B cell (primary cell): ENCODE results near the gene CEACAM21. TPM values are rescaled to one million over a fixed set of nuclear protein-coding genes. Genes with fewer than 3 reads are reported as not detected.

Experiments used
- ATAC-seq: fragments of 200-7000 bp; cut with Tn5 transposase; one replicate; pipeline ENCODE4 v1.10.0; 2021; ENCODE audit warnings: low read depth, mild to moderate bottlenecking, moderate number of reproducible peaks, moderate library complexity
- CTCF ChIA-PET: fragments of 350-600 bp; sonication (Branson Sonifier 250); formaldehyde crosslinking; loops from one replicate; lab custom pipeline; 2021; ENCODE audit warnings: antibody characterized with exemption, inconsistent platforms; lab: Charles Lee
- POLR2A ChIA-PET: fragments of 350-600 bp; sonication (Branson Sonifier 250); formaldehyde crosslinking; loops from one replicate; lab custom pipeline; 2021; ENCODE audit warnings: antibody characterized with exemption; lab: Charles Lee
- DNase-seq: peaks from one replicate; pipeline ENCODE4 v3.0.0; 2013
- H2AFZ ChIP-seq: 2 replicates; pipeline ENCODE4 v1.6.1; 2012; ENCODE audit warnings: mild to moderate bottlenecking, low read depth, low read length; ENCODE audit not compliant: insufficient read depth, poor library complexity, severe bottlenecking
- H3K27ac ChIP-seq, 2 donors: 1 replicate in 1 of 2; 2 replicates in 1 of 2; pipeline ENCODE4 v1.5.1; 2012 to 2013; ENCODE audit warnings: low read length in 2 of 2, mild to moderate bottlenecking in 2 of 2, moderate library complexity in 1 of 2
- H3K27me3 ChIP-seq, 4 experiments: fragments of 200-600 bp in 1 of 4; sonication (generic) in 1 of 4; replicated peaks in 1 of 4; 1 replicate in 2 of 4; 2 replicates in 2 of 4; pipeline versions ENCODE4 v1.6.1 to v1.7.0; 2013 to 2016; ENCODE audit warnings: low read length in 3 of 4, mild to moderate bottlenecking in 2 of 4, mixed read lengths in 1 of 4, moderate library complexity in 1 of 4; ENCODE audit not compliant: insufficient read depth in 4 of 4, control insufficient read depth in 3 of 4; ENCODE audit errors: control extremely low read depth in 1 of 4
- H3K36me3 ChIP-seq, 2 experiments: replicated peaks in 1 of 2; 1 replicate in 1 of 2; 2 replicates in 1 of 2; pipeline versions ENCODE4 v1.6.1 to v1.7.1; 2013; ENCODE audit warnings: low read length in 1 of 2; ENCODE audit not compliant: insufficient read depth in 2 of 2, control insufficient read depth in 1 of 2; ENCODE audit errors: control extremely low read depth in 1 of 2, extremely low read depth in 1 of 2
- H3K4me1 ChIP-seq, 2 donors: fragments of 200-600 bp in 1 of 2; sonication (generic) in 1 of 2; 1 replicate in 1 of 2; 2 replicates in 1 of 2; pipeline versions ENCODE4 v1.5.1 to v1.6.1; 2013 to 2017; ENCODE audit warnings: low read length in 2 of 2; ENCODE audit not compliant: control insufficient read depth in 2 of 2, insufficient read depth in 2 of 2
- H3K4me2 ChIP-seq: replicated peaks from 2 replicates; pipeline ENCODE3; 2012; ENCODE audit warnings: mild to moderate bottlenecking, low read depth, low read length; ENCODE audit not compliant: poor library complexity, severe bottlenecking
- H3K4me3 ChIP-seq, 5 experiments: fragments of 200-600 bp in 1 of 5; sonication (generic) in 1 of 5; 1 replicate in 3 of 5; 2 replicates in 2 of 5; pipeline versions ENCODE4 v1.5.1 to v1.7.0; 2011 to 2016; ENCODE audit warnings: low read length in 4 of 5, mild to moderate bottlenecking in 4 of 5, low read depth in 2 of 5, control low read depth in 1 of 5, moderate library complexity in 1 of 5; ENCODE audit not compliant: insufficient read depth in 1 of 5; ENCODE audit errors: control extremely low read depth in 1 of 5, extremely low read depth in 1 of 5
- H3K79me2 ChIP-seq: fragments of 200-600 bp; sonication (generic); one replicate; pipeline ENCODE4 v1.6.0; 2016; ENCODE audit warnings: low read length; ENCODE audit not compliant: control insufficient read depth, insufficient read depth
- H3K9ac ChIP-seq: fragments of 200-600 bp; sonication (generic); 2 replicates; pipeline ENCODE4 v1.6.1; 2017; ENCODE audit warnings: mild to moderate bottlenecking, low read length, moderate library complexity
- H3K9me3 ChIP-seq, 3 donors: one replicate each; pipeline versions ENCODE4 v1.6.1 to v1.7.1; 2013; ENCODE audit warnings: low read length in 2 of 3; ENCODE audit not compliant: control insufficient read depth in 2 of 3, insufficient read depth in 1 of 3; ENCODE audit errors: control extremely low read depth in 1 of 3
- H4K20me1 ChIP-seq: 2 replicates; pipeline ENCODE4 v1.6.0; 2012; ENCODE audit warnings: mild to moderate bottlenecking, low read length; ENCODE audit not compliant: insufficient read depth, control insufficient read depth, poor library complexity, severe bottlenecking
- H3K27ac Mint-ChIP-seq: one replicate; pipeline ENCODE4 v1.8.0; 2021; ENCODE audit warnings: mixed read lengths
- H3K27me3 Mint-ChIP-seq: one replicate; pipeline ENCODE4 v1.8.0; 2021; ENCODE audit warnings: mixed read lengths
- H3K4me1 Mint-ChIP-seq: one replicate; pipeline ENCODE4 v1.8.0; 2021; ENCODE audit warnings: mixed read lengths
- H3K4me3 Mint-ChIP-seq: one replicate; pipeline ENCODE4 v1.8.0; 2021; ENCODE audit warnings: mixed read lengths
- H3K9me3 Mint-ChIP-seq: one replicate; pipeline ENCODE4 v1.8.0; 2022; ENCODE audit warnings: mixed read lengths; ENCODE audit not compliant: insufficient read depth
- EZH2 ChIP-seq: IDR thresholded peaks from 2 replicates; pipeline ENCODE4 v1.6.1; 2012; ENCODE audit warnings: borderline replicate concordance, low read depth, mild to moderate bottlenecking, moderate library complexity, low read length; ENCODE audit not compliant: insufficient read depth, poor library complexity, severe bottlenecking
- WGBS: methylation state at CpG from one replicate; pipeline ENCODE4 v1.1.5; 2013; ENCODE audit warnings: missing lambda C conversion rate; ENCODE audit not compliant: insufficient coverage; 5-methylcytosine and 5-hydroxymethylcytosine counted together
- intact Hi-C: fragments of 100-400 bp; cut with micrococcal nuclease; formaldehyde crosslinking; loops from one replicate; pipeline ENCODE4 v1.10.0; 2022
- polyA plus RNA-seq: library from polyadenylated mRNA; depleted of rRNA; stranded (reverse); fragments of >200 nt; gene quantifications from 2 replicates; pipeline ENCODE4 v1.2.3, GENCODE V29; 2012
- total RNA-seq, 2 donors: library from RNA; stranded (reverse); fragments of 120-200 nt in 1 of 2; gene quantifications; 1 replicate in 1 of 2; 2 replicates in 1 of 2; pipeline versions ENCODE4 v1.2.3 to v1.2.4, GENCODE V29; 2013 to 2022
- TF ChIP-seq, protein P1 (sequence below): fragments of 200-600 bp; IDR thresholded peaks from one replicate; pipeline ENCODE4 v1.8.0; 2022; ENCODE audit warnings: antibody characterized with exemption, mild to moderate bottlenecking

CEACAM21 gene
- total and polyA plus RNA-seq, 2 donors (not counting 1 experiment from before 2014, with no cell fraction given), result 18.9 to 27.3 TPM

DNA sequence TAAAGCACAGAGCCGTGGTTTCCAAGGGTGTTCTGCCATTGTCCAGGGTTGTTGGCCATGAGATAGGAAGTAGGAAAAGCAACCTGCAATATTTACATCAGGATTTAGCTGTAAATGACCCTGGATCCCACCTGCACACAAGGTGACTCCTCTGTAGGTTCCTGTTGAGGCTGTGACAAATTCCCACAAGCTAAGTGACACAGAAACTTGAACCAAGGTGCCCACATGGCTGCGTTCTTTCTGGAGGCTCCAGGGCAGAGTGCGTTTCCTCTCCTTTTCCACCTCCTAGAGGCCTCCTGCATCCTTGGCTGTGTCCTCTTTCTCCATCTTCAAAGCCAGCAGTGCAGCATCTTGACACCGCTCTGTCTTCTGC lies 11.9 kb downstream of the CEACAM21 start:
- no peak overlapping the region for H3K9ac ChIP-seq
- H3K79me2 ChIP-seq, result no peaks in the 10 kb centered on the region
- peaks cover 0 to 4% (median 0%) of the 10 kb centered on the region in 3 donors for H3K9me3 ChIP-seq
- no peak overlapping the region for H2AFZ ChIP-seq
- peaks cover 5% of the 10 kb centered on the region for H3K9me3 Mint-ChIP-seq
- no peaks in the 10 kb centered on the region for H3K4me1 Mint-ChIP-seq
- ATAC-seq (no peak), DNase-seq (no peak)
- no peaks in the 10 kb centered on the region for H4K20me1 ChIP-seq
- TF ChIP-seq EZH2, result no peak
- TF ChIP-seq, protein P1, sequence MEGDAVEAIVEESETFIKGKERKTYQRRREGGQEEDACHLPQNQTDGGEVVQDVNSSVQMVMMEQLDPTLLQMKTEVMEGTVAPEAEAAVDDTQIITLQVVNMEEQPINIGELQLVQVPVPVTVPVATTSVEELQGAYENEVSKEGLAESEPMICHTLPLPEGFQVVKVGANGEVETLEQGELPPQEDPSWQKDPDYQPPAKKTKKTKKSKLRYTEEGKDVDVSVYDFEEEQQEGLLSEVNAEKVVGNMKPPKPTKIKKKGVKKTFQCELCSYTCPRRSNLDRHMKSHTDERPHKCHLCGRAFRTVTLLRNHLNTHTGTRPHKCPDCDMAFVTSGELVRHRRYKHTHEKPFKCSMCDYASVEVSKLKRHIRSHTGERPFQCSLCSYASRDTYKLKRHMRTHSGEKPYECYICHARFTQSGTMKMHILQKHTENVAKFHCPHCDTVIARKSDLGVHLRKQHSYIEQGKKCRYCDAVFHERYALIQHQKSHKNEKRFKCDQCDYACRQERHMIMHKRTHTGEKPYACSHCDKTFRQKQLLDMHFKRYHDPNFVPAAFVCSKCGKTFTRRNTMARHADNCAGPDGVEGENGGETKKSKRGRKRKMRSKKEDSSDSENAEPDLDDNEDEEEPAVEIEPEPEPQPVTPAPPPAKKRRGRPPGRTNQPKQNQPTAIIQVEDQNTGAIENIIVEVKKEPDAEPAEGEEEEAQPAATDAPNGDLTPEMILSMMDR, result no peak
- H3K36me3 ChIP-seq, result peaks cover 0 to 33% of the 10 kb centered on the region in 2 experiments
- H3K4me1 ChIP-seq, result no peaks in the 10 kb centered on the region
- intact Hi-C loops, result no loop called here
- H3K4me3 Mint-ChIP-seq, result no peak overlapping the region
- ChIA-PET POLR2A (no interaction called here), CTCF (interaction anchor here (0.9 to 2.1 kb wide), 2 partner anchors 9 to 24 kb away, joined by 4 to 8 read pairs; no protein-coding TSS in a partner anchor)
- H3K27me3 Mint-ChIP-seq, result peaks cover 8% of the 10 kb centered on the region
- H3K27me3 ChIP-seq, result peaks cover 0 to 10% (median 1%) of the 10 kb centered on the region in 4 experiments
- no peak overlapping the region for H3K4me2 ChIP-seq
- H3K4me3 ChIP-seq, result no peak overlapping the region
- 100% methylated on average over 1 of the region's 4 CpGs for WGBS
- no peak overlapping the region for H3K27ac Mint-ChIP-seq
- H3K27ac ChIP-seq, result no peak overlapping the region

DNA sequence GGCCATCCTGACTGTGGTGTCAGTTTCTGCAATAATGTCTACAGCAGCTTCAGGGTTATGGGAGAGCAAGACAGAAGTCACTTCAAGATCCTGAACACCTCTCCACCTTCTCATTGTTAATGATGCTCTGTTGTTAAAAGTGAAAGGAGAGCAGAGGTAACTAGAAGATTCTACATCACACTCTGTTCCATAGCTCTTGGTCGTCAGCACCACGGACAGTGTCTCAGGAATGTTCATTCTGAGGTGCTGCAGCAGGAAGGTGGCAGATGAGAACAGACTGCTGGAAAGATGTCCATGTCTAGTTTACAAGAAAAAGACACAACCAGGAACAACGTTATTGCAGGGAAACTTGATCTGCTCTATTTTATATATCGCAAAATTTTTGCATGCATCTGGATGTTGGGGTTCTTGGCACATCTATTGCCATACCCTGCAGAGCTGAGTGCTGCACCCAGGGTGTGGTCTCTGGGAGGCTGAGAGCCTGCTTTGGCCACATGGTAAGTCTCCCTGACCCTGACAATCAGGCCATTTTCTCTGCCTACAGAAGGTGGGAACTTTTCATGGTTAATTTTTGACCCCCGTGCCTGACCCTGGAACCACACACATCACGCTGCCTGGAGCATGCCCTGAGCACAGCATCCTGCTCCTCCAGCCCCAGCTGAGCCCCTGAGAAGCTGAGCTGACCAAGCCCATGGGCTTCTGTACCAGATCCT lies 12.7 kb downstream of the CEACAM21 start:
- Histone ChIP-seq H3K4me3 (no peak overlapping the region), H3K4me2 (no peak overlapping the region), H4K20me1 (no peaks in the 10 kb centered on the region), H3K9me3 (no peaks in the 10 kb centered on the region), H3K79me2 (no peaks in the 10 kb centered on the region), H3K9ac (no peak overlapping the region), H3K27ac (no peak overlapping the region), H3K27me3 (peaks cover 0 to 10% (median 1%) of the 10 kb centered on the region in 4 experiments), H2AFZ (no peak overlapping the region), H3K4me1 (no peaks in the 10 kb centered on the region), H3K36me3 (peaks cover 0 to 27% of the 10 kb centered on the region in 2 experiments)
- 77% methylated on average over 4 of the region's 6 CpGs for WGBS
- POLR2A ChIA-PET, result no interaction called here
- Mint-ChIP-seq H3K4me3 (no peak overlapping the region), H3K4me1 (no peaks in the 10 kb centered on the region), H3K9me3 (no peaks in the 10 kb centered on the region), H3K27me3 (peaks cover 8% of the 10 kb centered on the region), H3K27ac (no peak overlapping the region)
- ATAC-seq (no peak), DNase-seq (no peak)
- intact Hi-C loops, result no loop called here
- TF ChIP-seq EZH2, result no peak
- TF ChIP-seq, protein P1, result no peak
- CTCF ChIA-PET, result interaction anchor here (0.6 to 2.1 kb wide), 2 partner anchors 8 to 164 kb away, joined by 3 to 8 read pairs; no protein-coding TSS in a partner anchor
